Common myeloid progenitor, CD34-positive (primary cell): ENCODE data around the gene BCORL1. TPM values are rescaled to one million over a fixed set of nuclear protein-coding genes. Genes with fewer than 3 reads are reported as not detected.

Source experiments
- CTCF ChIA-PET: fragments of 350-600 bp; sonication (Branson Sonifier 250); formaldehyde crosslinking; loops from one replicate; lab custom pipeline; 2021; ENCODE audit warnings: antibody characterized with exemption; lab: Charles Lee
- POLR2A ChIA-PET: fragments of 350-600 bp; sonication (Branson Sonifier 250); formaldehyde crosslinking; loops from one replicate; lab custom pipeline; 2021; ENCODE audit warnings: antibody characterized with exemption; lab: Charles Lee
- DNase-seq, 3 donors: peaks; one replicate each; pipeline versions ENCODE4 v3.0.0 to v3.0.0-alpha.2; 2013
- H3K27ac ChIP-seq, 2 experiments: 1 replicate in 1 of 2; 2 replicates in 1 of 2; pipeline ENCODE4 v1.7.0; 2013; ENCODE audit warnings: inconsistent platforms in 2 of 2, low read length in 2 of 2, mild to moderate bottlenecking in 2 of 2, low read depth in 1 of 2, moderate library complexity in 1 of 2; ENCODE audit not compliant: severe bottlenecking in 2 of 2, insufficient read depth in 1 of 2, poor library complexity in 1 of 2
- H3K27me3 ChIP-seq, 5 experiments: replicated peaks in 2 of 5; 1 replicate in 3 of 5; 2 replicates in 2 of 5; pipeline versions ENCODE4 v1.6.1 to v1.7.0; 2013; ENCODE audit warnings: low read length in 4 of 5, mild to moderate bottlenecking in 2 of 5, moderate library complexity in 2 of 5, inconsistent platforms in 1 of 5; ENCODE audit not compliant: insufficient read depth in 5 of 5, control insufficient read depth in 4 of 5
- H3K36me3 ChIP-seq, 4 experiments: 1 replicate in 2 of 4; 2 replicates in 2 of 4; pipeline versions ENCODE4 v1.6.1 to v1.7.0; 2013; ENCODE audit warnings: low read length in 3 of 4, control low read depth in 1 of 4, mild to moderate bottlenecking in 1 of 4; ENCODE audit not compliant: control insufficient read depth in 4 of 4, insufficient read depth in 4 of 4
- H3K4me1 ChIP-seq, 4 experiments: 1 replicate in 3 of 4; 2 replicates in 1 of 4; pipeline versions ENCODE4 v1.6.1 to v1.7.1; 2013; ENCODE audit warnings: low read length in 3 of 4, mild to moderate bottlenecking in 3 of 4, control low read depth in 1 of 4, inconsistent platforms in 1 of 4, moderate library complexity in 1 of 4; ENCODE audit not compliant: control insufficient read depth in 4 of 4, insufficient read depth in 4 of 4; ENCODE audit errors: control extremely low read depth in 1 of 4
- H3K4me3 ChIP-seq, 7 experiments: 1 replicate in 4 of 7; 2 replicates in 3 of 7; pipeline versions ENCODE4 v1.5.1 to v1.7.0; 2013; ENCODE audit warnings: mild to moderate bottlenecking in 7 of 7, low read length in 6 of 7, moderate library complexity in 6 of 7, inconsistent platforms in 2 of 7, low read depth in 2 of 7, control low read depth in 1 of 7; ENCODE audit not compliant: insufficient read depth in 4 of 7, control insufficient read depth in 1 of 7; ENCODE audit errors: extremely low read depth in 1 of 7
- H3K9me3 ChIP-seq, 5 experiments: 1 replicate in 4 of 5; 2 replicates in 1 of 5; pipeline versions ENCODE4 v1.6.1 to v1.7.1; 2013; ENCODE audit warnings: low read length in 4 of 5, mild to moderate bottlenecking in 2 of 5, inconsistent platforms in 1 of 5, low read depth in 1 of 5, moderate library complexity in 1 of 5; ENCODE audit not compliant: control insufficient read depth in 4 of 5, insufficient read depth in 2 of 5; ENCODE audit errors: control extremely low read depth in 1 of 5
- WGBS: methylation state at CpG from one replicate; pipeline ENCODE4 v1.1.5; 2013; ENCODE audit not compliant: insufficient coverage; 5-methylcytosine and 5-hydroxymethylcytosine counted together
- polyA plus RNA-seq: library from polyadenylated mRNA; unstranded; fragments of 120-200 nt; gene quantifications from one replicate; pipeline ENCODE4 v1.2.1, GENCODE V29; 2013

Gene BCORL1, protein sequence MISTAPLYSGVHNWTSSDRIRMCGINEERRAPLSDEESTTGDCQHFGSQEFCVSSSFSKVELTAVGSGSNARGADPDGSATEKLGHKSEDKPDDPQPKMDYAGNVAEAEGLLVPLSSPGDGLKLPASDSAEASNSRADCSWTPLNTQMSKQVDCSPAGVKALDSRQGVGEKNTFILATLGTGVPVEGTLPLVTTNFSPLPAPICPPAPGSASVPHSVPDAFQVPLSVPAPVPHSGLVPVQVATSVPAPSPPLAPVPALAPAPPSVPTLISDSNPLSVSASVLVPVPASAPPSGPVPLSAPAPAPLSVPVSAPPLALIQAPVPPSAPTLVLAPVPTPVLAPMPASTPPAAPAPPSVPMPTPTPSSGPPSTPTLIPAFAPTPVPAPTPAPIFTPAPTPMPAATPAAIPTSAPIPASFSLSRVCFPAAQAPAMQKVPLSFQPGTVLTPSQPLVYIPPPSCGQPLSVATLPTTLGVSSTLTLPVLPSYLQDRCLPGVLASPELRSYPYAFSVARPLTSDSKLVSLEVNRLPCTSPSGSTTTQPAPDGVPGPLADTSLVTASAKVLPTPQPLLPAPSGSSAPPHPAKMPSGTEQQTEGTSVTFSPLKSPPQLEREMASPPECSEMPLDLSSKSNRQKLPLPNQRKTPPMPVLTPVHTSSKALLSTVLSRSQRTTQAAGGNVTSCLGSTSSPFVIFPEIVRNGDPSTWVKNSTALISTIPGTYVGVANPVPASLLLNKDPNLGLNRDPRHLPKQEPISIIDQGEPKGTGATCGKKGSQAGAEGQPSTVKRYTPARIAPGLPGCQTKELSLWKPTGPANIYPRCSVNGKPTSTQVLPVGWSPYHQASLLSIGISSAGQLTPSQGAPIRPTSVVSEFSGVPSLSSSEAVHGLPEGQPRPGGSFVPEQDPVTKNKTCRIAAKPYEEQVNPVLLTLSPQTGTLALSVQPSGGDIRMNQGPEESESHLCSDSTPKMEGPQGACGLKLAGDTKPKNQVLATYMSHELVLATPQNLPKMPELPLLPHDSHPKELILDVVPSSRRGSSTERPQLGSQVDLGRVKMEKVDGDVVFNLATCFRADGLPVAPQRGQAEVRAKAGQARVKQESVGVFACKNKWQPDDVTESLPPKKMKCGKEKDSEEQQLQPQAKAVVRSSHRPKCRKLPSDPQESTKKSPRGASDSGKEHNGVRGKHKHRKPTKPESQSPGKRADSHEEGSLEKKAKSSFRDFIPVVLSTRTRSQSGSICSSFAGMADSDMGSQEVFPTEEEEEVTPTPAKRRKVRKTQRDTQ (N-terminal part only)
- polyA plus RNA-seq = 9.8 TPM

DNA sequence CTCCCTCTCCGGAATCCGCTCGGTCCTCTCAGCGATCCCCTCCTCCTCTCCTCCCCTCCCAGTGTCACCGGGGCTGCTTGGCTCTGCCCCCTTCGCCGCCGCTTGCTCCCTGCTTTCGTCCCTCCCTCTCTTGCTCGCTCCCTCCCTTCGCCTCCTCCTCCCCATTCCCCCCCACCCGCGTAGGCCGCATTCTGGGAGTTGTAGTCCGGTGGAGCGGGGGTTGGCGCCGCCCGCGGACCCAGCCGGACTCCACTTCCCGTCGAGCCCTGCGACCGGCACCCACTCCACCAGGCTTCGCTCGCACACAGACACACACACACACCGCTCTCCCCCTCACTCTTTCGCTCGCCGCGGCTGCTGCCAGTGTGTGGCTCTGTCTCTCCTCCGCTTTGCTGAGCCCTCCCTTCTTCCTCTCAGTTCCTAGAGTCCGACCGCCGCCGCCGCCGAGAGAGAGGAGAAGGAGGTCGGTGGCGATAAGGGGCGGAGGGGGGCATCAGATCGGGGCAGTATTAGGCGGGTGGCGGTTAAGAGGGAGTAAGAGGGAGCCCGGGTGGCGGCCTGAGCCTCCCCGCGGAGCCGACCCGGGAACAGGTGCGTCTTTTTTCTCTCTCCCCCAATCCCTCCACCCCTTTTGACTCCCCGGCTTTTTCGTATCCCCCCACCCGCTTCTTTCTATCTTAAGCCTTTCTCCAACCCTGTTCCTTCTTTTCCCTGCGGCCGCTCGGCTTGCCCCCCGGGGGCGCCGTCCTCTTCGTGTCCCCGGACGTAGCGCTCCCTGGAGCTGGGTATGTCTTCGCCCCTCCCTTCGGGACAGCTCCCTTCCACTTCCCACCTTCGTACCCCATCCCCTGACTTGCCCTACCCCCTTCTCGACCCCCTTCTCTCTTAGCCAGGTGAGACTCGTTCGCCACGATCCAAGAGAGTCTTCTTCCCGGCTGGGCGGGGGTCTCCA, at the start of gene BCORL1:
Gene BCORL1 (plus strand): TSS at position 336 of the 952 bp plus-strand sequence. CDS start 22,597 bp downstream, outside the sequence.
- DNase-seq = peak; percentile 92 to 96 (median 95)
- Histone ChIP-seq H3K27me3 (no peaks in the 10 kb centered on the region), H3K4me3 (peak within 1 kb of the TSS in 6 of 7 experiments; percentile 7 to 70 (median 64)), H3K27ac (peak within 1 kb of the TSS in 1 of 2 experiments; percentile 49), H3K4me1 (peaks cover 3 to 36% (median 20%) of the 10 kb centered on the region in 4 experiments), H3K36me3 (no peaks in the 10 kb centered on the region), H3K9me3 (no peaks in the 10 kb centered on the region)
- ChIA-PET POLR2A (interaction anchor here (1.0 kb wide), 1 partner anchor 51 kb away, joined by 4 read pairs; no protein-coding TSS in a partner anchor), CTCF (no interaction called here)
- WGBS = 33% methylated on average over 46 of the region's 74 CpGs

DNA sequence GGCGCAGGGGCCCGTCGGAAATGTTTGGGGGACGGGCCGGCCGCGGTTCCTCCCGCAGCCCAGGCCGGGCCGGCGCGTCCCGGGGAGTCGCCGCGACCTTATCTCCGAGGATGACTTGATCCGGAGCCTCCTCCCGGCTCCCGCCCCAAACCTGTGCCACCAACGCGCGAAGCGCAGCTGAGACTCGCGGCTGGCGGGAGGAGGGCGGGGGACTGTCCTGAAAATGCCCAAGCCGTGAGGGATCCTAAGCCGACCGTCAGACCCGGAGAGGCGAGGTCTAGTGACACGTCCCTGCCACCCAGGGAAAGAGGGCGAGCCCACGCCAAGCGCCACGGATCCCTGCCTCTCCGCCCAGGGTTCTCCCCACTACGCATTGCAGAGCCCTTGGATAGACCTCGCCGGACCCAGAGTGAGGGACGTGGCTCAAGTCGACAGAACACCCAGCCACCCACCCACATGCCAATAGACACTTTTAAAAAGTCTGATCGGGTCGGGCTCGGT, 49.6 kb upstream of the BCORL1 start:
- POLR2A ChIA-PET = no interaction called here
- peaks cover 0 to 9% (median 4%) of the 10 kb centered on the region in 4 experiments for H3K36me3 ChIP-seq
- peak in 2 of 3 donors; percentile 29 to 35 for DNase-seq
- H3K27ac ChIP-seq = no peak overlapping the region
- CTCF ChIA-PET = interaction anchor here (0.6 to 1.6 kb wide), 2 partner anchors 26 to 111 kb away, joined by 3 read pairs; no protein-coding TSS in a partner anchor
- H3K9me3 ChIP-seq = no peaks in the 10 kb centered on the region
- 49% methylated on average over 36 of the region's 47 CpGs for WGBS
- H3K27me3 ChIP-seq = peaks cover 0 to 5% (median 0%) of the 10 kb centered on the region in 5 experiments
- H3K4me1 ChIP-seq = peaks cover 0 to 8% (median 3%) of the 10 kb centered on the region in 4 experiments
- peak overlapping the region in 6 of 7 experiments; percentile 15 to 64 (median 32) for H3K4me3 ChIP-seq

GRCh38 chrX:129933700-129934099, 48.7 kb upstream of the BCORL1 start:
- POLR2A ChIA-PET = no interaction called here
- H3K27me3 ChIP-seq = peaks cover 0 to 5% (median 0%) of the 10 kb centered on the region in 5 experiments
- CTCF ChIA-PET = interaction anchor here (1.1 to 1.6 kb wide), 2 partner anchors 25 to 93 kb away, joined by 3 read pairs; no protein-coding TSS in a partner anchor

DNA sequence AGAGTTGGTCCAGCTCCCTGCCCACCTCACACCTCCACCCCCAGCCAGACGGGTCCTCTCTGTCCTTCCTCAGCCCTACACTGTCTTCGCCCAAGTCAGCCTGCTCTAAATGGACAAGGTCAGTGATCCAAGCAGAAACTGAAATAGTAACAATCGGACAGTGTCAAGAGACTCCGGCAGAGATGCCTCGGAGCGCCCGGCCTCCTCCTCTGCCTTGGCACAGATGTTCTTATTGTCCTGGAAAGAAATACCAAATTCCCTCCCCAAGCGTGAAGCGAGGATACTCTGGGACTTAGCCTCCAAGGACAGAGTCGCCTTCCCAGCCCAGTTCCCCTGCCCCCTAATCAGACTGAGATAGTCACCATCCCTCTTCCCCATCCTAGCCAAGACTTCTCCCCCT, 48.0 kb upstream of the BCORL1 start:
- DNase-seq = no peak
- Histone ChIP-seq H3K27me3 (peaks cover 0 to 5% (median 0%) of the 10 kb centered on the region in 5 experiments), H3K9me3 (no peaks in the 10 kb centered on the region), H3K4me1 (peaks cover 0 to 8% (median 3%) of the 10 kb centered on the region in 4 experiments), H3K4me3 (no peak overlapping the region), H3K27ac (no peak overlapping the region), H3K36me3 (peaks cover 0 to 3% (median under 1%) of the 10 kb centered on the region in 4 experiments)
- WGBS = 82% methylated on average over 7 of the region's 10 CpGs
- ChIA-PET CTCF (interaction anchor here (1.0 to 1.6 kb wide), 3 partner anchors 12 to 92 kb away, joined by 3 read pairs; no protein-coding TSS in a partner anchor), POLR2A (interaction anchor here (0.9 kb wide), 1 partner anchor 23 kb away, joined by 3 read pairs; no protein-coding TSS in a partner anchor)

More at GRCh38 chrX:129933700-129934099, 48.7 kb upstream of the BCORL1 start:
- no peak for DNase-seq
- Histone ChIP-seq H3K27ac (no peak overlapping the region), H3K9me3 (no peaks in the 10 kb centered on the region), H3K4me1 (peaks cover 0 to 8% (median 3%) of the 10 kb centered on the region in 4 experiments), H3K4me3 (no peak overlapping the region), H3K36me3 (peaks cover 0 to 8% (median 4%) of the 10 kb centered on the region in 4 experiments)
- WGBS = 86% methylated on average over 5 of the region's 7 CpGs

GRCh38 chrX:129934952-129935351, 47.5 kb upstream of the BCORL1 start:
- CTCF ChIA-PET = interaction anchor here (1.0 kb wide), 1 partner anchor 12 kb away, joined by 3 read pairs; no protein-coding TSS in a partner anchor

More at GRCh38 chrX:129934952-129935351, 47.5 kb upstream of the BCORL1 start:
- H3K27ac ChIP-seq = no peak overlapping the region
- H3K4me1 ChIP-seq = peaks cover 0 to 8% (median 3%) of the 10 kb centered on the region in 4 experiments
- POLR2A ChIA-PET = interaction anchor here (0.9 kb wide), 1 partner anchor 22 kb away, joined by 3 read pairs; no protein-coding TSS in a partner anchor
- H3K36me3 ChIP-seq = no peaks in the 10 kb centered on the region
- H3K9me3 ChIP-seq = no peaks in the 10 kb centered on the region
- peaks cover 0 to 5% (median 0%) of the 10 kb centered on the region in 5 experiments for H3K27me3 ChIP-seq
- no peak overlapping the region for H3K4me3 ChIP-seq
- DNase-seq = no peak
- WGBS = 84% methylated on average over 5 of the region's 5 CpGs
